ENCODE data around the gene IGFL4. TPM values are rescaled to one million over a fixed set of nuclear protein-coding genes. Genes with fewer than 3 reads are reported as not detected.

Gene IGFL4
- total and polyA plus RNA-seq, 2 of the 8 experiments (the other 6 are each of a cell fraction or from before 2014, with no cell fraction given), result 0.05 to 0.11 TPM

DNA sequence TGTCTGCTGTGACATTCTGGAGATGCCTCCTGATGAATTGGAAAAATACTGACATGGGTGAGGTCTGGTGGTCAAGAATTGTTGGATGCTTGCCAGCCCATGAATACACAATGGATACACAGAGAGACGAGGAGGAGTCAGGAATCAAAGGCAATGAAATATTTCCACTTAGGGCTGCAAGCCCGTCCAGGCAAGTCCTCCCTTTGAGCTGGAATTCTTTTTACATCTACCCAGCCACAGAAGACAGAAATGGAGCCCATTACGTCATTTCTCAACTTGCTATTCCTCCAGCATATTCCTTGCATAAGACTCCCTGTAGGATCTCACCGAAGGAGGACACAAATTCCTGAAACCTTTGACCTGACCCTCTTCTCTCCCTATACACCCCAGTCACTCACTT is 15.7 kb upstream of the IGFL4 start (continued):
- TF ChIP-seq SIRT6 (IDR thresholded peaks at IDR 0.05; ENCODE audit: low read length) (no peak), SAP30 (IDR thresholded peaks at IDR 0.05; ENCODE audit: insufficient read depth, insufficient replicate concordance, low read length) (no peak), RAD21 (IDR thresholded peaks at IDR 0.05 in 1 of 2, conservative IDR thresholded peaks at IDR 0.05 in 1 of 2; ENCODE audit: low read depth in 2 of 2, low read length in 2 of 2) (no peak), SIN3A (conservative IDR thresholded peaks at IDR 0.05 in 1 of 2, IDR thresholded peaks at IDR 0.05 in 1 of 2; ENCODE audit: low read depth in 1 of 2, low read length in 2 of 2) (no peak), TAF7 (optimal IDR thresholded peaks at IDR 0.05; ENCODE audit: borderline replicate concordance, low read depth, low read length) (no peak), ZNF274 (IDR thresholded peaks at IDR 0.05; ENCODE audit: borderline replicate concordance, extremely low read depth, low read length) (no peak)
